Uterus (tissue), 2 donors: ENCODE measurements around the gene EFS.

Source experiments
- POLR2A ChIP-seq, 2 donors: fragments of 450-650 bp; IDR thresholded peaks; one replicate each; pipeline ENCODE4 v1.6.1; 2016; ENCODE audit warnings: antibody characterized with exemption in 2 of 2, mild to moderate bottlenecking in 1 of 2, moderate library complexity in 1 of 2
- TF ChIP-seq, protein P1 (sequence below), 4 experiments: fragments of 200-600 bp in 2 of 4; fragments of 450-650 bp in 2 of 4; sonication (generic) in 2 of 4; IDR thresholded peaks; one replicate each; pipeline ENCODE4 v1.5.1; 2016 to 2019; ENCODE audit warnings: antibody characterized with exemption in 4 of 4, mild to moderate bottlenecking in 2 of 4, moderate library complexity in 1 of 4

GRCh38 chr14:23352506-23353432, 12.2 kb downstream of the EFS start, which contains the start of gene SLC22A17:
- TF ChIP-seq, protein P1, sequence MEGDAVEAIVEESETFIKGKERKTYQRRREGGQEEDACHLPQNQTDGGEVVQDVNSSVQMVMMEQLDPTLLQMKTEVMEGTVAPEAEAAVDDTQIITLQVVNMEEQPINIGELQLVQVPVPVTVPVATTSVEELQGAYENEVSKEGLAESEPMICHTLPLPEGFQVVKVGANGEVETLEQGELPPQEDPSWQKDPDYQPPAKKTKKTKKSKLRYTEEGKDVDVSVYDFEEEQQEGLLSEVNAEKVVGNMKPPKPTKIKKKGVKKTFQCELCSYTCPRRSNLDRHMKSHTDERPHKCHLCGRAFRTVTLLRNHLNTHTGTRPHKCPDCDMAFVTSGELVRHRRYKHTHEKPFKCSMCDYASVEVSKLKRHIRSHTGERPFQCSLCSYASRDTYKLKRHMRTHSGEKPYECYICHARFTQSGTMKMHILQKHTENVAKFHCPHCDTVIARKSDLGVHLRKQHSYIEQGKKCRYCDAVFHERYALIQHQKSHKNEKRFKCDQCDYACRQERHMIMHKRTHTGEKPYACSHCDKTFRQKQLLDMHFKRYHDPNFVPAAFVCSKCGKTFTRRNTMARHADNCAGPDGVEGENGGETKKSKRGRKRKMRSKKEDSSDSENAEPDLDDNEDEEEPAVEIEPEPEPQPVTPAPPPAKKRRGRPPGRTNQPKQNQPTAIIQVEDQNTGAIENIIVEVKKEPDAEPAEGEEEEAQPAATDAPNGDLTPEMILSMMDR (IDR thresholded peaks at IDR 0.05), result peak in 1 of 4 experiments; percentile 35
- TF ChIP-seq POLR2A (IDR thresholded peaks at IDR 0.05), result peak; percentile 88
